ENCODE measurements around the gene RAB1B. TPM values are rescaled to one million over a fixed set of nuclear protein-coding genes. Genes with fewer than 3 reads are reported as not detected.
A peak's percentile ranks its signal among the peaks of the same experiment; 100 is the strongest.
"Not testable (repeated sequence)": the region's sequence is repeated elsewhere in the genome, so short reads cannot be mapped to it uniquely, and the experiment has no call there.

RAB1B gene
- total RNA-seq, 1 donor from 2014 or later, result 138 TPM

GRCh38 chr11:66294626-66295620 is 26.5 kb downstream of the RAB1B start:
- no peak for DNase-seq (ENCODE audit: low spot score)

DNA sequence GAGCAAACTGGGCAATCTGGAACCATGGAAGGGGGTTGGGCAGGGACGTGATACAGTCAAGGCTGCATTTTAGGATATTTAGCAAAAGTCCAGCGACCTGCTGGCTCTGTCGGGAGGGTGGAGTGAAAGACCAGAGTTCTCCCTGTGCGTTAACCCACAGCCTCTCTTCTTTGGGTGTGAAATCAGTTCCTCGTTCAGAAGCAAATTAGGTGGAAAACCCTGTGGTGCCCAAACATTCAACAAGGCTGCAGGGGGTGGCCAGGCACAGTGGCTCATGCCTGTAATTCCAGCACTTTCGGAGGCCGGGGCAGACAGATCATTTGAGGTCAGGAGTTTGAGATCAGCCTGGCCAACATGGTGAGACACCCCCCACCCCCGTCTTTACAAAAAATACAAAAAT is 29.2 kb downstream of the RAB1B start:
- DNase-seq (ENCODE audit: low spot score), result no peak

DNA sequence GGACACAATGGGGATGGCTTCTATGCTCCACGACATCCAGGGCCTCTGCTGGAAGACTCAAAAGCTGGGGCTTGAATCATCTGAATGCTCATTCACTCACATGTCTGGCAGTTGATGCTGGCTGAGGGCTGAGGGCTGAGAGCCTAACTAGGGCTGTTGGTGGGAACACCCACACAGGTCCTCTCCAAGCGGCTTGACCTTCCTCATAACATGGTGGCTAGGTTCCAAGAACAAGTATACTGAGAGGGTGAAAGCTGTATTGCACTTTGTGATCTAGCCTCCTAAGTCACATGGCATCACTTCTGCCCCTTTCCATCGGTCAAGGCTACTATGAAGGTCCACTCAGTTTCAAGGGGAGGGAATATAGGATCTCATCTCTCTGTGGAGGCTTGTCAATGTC is 30.7 kb downstream of the RAB1B start:
- no peak for DNase-seq (ENCODE audit: low spot score)

DNA sequence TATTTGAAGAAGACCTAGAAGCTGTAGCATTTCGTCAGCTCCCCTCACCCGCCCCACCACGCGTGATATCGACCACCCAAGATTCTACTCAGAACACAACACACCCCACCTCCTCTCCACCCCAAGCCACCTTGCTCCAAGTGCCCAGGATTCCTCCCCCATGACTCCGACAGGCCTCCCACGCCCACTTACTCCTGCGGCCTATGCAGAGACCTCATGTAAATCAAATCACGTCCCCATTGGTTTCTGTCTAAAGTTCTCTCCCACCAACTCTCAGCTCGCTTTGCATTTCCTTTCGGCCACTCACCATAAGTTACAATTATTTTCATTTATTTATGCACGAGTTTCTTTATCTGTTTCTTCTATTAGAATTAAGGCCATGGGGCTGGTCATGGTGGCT is 34.2 kb downstream of the RAB1B start:
- DNase-seq (ENCODE audit: low spot score), result no peak

DNA sequence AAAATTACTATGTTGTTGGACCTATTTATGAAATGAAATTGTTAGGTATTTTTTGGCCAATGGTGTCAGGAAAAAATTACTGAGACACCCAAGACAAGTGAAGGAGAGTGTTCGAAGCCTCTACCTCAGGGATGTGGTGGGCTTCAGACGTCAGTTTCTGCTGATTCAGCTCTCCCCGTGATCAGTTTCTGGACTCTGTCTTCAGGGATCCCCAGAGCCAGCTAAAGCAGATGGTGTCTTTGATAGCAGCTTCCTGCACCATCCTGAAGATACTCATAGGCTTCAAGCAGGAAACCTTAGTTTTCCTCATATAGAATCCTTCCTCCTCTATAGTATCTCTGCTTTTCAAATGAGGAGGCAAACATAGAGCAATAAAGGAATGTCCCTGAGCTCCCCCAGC is 41.0 kb downstream of the RAB1B start:
- no peak for DNase-seq (ENCODE audit: low spot score)

GRCh38 chr11:66310324-66310723 is 41.9 kb downstream of the RAB1B start:
- no peak for DNase-seq (ENCODE audit: low spot score)

- not testable (repeated sequence) for DNase-seq (ENCODE audit: low spot score)
Measured at GRCh38 chr11:66310803-66311440, 42.5 kb downstream of the RAB1B start.

DNA sequence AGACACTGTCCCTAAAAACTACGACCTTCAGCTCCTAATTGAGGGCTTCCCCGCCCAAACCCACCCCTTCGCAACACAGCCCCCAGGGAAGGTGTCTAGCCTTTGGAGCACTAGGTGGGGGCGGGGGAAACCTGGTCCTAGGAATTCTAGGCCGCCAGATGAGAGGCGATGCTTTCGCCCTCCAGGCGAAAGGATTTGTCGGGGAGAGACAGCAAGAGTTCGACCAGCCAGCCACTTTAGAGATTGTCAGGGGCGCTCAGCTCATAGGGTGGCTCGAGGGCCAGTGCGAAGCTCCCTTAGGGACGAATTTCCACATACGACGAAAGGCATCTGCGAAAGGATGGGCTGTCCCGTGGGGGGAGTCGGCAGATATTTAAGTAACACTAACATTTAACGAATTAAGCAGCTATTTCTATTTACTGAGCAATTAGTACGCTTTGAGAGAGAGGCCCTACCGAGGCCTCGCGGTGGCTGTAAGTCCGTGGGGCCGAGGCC is 43.1 kb downstream of the RAB1B start:
- DNase-seq (ENCODE audit: low spot score), result no peak

- peak; percentile 95 for DNase-seq (ENCODE audit: low spot score)
Measured at GRCh38 chr11:66311965-66312548, 43.6 kb downstream of the RAB1B start.

DNA sequence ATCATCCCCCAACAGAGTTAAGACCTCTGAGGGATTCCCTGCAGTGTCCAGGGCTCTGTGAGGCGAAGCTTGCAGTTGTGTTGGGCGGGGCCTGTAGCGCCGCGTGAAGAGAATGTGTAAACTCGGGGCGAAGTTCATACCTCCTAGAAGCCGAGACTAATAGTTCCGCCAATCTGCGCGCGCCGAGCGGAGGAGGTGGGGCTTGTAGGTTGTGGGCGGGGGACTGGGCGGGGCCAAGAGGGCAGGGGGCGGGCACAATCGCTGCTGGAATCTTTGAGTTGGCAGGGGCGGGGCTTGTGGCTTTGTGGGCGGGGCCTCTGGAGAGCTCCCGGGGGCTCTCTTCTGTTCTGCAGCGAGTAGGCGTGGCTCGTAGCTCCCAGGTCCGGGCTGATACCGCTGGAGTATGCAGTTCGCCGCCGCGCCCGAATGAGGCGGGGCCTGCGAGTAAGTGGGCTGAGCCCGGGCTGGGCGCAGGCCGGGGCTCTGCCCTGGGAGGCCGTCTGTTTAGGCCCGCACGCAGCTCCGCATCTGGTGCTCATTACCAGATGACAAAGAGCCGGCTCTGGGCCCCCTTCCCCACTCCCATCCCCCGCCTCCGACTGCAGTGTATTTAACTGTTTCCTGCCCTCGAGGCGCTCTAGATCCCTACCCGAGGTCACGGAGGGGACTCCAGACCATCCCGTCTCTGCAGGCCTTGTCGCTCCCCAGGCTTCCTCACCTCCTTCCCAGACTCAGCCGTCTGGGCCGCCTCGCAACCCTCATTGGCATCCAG is 44.3 kb downstream of the RAB1B start:
- DNase-seq (ENCODE audit: low spot score), result peak; percentile 98

GRCh38 chr11:66313321-66314185 is 45.1 kb downstream of the RAB1B start:
- no peak for DNase-seq (ENCODE audit: low spot score)

- no peak for DNase-seq (ENCODE audit: low spot score)
Measured at GRCh38 chr11:66314186-66314501, 45.7 kb downstream of the RAB1B start.

GRCh38 chr11:66314561-66315497 is 46.4 kb downstream of the RAB1B start:
- no peak for DNase-seq (ENCODE audit: low spot score)

- DNase-seq (ENCODE audit: low spot score), result no peak
Measured at GRCh38 chr11:66315498-66315885, 47.1 kb downstream of the RAB1B start.

DNA sequence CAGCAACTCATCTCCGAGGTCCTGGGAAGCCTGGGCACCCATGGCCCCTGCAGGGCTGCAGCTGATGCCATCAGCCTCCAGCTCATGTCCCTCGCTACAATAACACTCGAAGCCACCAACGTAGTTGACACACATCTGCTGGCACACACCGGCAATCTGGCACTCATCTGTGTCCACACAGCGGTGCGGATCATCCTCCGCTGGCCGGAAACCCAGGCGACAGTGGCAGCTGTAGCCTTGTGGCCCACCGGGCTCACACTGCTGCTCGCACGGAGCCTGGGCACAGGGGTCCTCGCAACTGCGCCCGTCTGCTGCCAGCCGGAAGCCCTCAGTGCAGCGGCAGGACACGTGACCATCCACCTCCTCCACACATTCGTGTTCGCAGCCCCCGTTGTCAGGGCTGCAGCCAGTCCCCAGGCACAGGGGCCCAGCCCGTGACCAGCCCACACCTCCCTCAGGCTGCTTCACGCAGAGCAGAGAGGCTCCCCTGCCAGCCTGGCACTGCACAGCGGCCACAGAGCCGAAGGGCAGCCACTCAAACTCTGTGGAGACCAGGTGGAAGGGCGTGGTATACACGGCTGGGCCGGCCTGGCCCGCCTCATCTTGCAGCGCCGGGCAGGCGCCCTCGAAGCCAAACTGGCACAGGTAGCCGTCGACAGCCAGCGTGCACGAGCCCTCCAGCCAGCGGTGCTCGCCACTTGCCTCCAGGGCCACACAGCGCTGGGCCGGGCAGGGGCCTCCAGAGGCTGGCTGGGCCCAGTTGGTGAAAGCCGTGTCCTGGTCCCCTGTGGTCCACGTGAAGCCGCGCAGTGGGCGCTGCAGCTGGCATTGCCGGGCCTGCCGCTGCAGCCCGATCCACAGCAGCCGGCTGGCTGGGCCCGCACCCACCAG is 47.7 kb downstream of the RAB1B start:
- no peak for DNase-seq (ENCODE audit: low spot score)

DNA sequence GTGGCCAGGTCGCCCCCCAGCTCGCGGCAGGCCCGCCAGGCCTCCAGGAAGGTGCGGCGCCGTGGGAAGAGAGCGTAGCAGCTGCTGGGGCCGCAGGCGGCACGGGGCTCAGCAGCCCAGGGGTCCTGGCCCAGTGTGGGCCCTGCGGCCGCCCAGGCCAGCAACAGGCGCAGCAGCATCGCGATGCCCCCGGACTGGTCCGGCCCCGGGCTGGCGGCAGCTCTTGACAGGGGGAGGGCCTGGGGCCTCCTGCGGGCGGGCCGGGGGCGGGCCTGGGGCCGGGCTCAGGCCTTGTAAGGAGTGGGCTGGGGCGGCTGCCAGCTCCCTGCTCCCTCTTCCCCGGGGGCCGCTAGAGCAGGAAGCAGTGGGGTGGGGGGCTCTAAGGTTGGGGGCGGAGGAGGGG is 48.4 kb downstream of the RAB1B start, which contains the start of gene CD248:
CD248 (minus strand) TSS at position 196 of the 403 bp plus-strand sequence; CDS start at position 179, 17 bp downstream.
- DNase-seq (ENCODE audit: low spot score), result no peak

DNA sequence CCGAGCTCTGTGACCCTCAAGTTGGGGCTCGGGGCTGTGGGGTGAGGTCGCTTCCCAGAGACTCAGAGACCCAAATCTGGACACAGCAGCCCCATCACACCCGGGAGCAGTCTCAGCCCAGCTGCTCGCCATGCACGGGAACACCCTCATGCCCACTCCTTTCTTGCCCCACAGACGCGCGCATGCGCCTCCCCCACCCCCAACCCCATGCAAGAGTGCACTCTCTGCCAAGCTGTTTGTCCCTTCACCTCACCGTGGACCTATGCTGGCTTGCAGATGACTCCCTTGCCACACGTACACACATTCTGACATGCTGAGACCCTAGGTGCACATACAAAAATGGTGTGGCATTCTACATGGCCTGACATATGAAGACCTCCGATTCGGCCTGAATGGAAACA is 48.9 kb downstream of the RAB1B start:
- no peak for DNase-seq (ENCODE audit: low spot score)

All from mesenteric fat pad (tissue), 1 donor.